GM21360 (cell line): ENCODE results near the gene FHIT.
"Not testable (repeated sequence)": the region's sequence is repeated elsewhere in the genome, so short reads cannot be mapped to it uniquely, and the experiment has no call there.

Experiments
- ATAC-seq: cut with Tn5 transposase; IDR thresholded peaks from one replicate; pipeline ENCODE4 v1.9.1; 2021; ENCODE audit warnings: mild to moderate bottlenecking, moderate library complexity; ENCODE audit not compliant: unreplicated experiment

FHIT gene

GRCh38 chr3:60585918-60586317 is 665.3 kb downstream of the FHIT start:
- no peak for ATAC-seq

- ATAC-seq: no peak
Observed at GRCh38 chr3:60584250-60584649, 667.0 kb downstream of the FHIT start.

GRCh38 chr3:60582288-60582687 is 669.0 kb downstream of the FHIT start:
- no peak for ATAC-seq

- ATAC-seq: no peak
Observed at GRCh38 chr3:60580809-60581208, 670.4 kb downstream of the FHIT start.

- ATAC-seq: no peak
Observed at GRCh38 chr3:60579734-60580133, 671.5 kb downstream of the FHIT start.

- no peak for ATAC-seq
Observed at GRCh38 chr3:60578936-60579335, 672.3 kb downstream of the FHIT start.

GRCh38 chr3:60577601-60578000 is 673.7 kb downstream of the FHIT start:
- no peak for ATAC-seq

GRCh38 chr3:60575718-60576272 is 675.5 kb downstream of the FHIT start:
- ATAC-seq: no peak

GRCh38 chr3:60574046-60574769 is 677.0 kb downstream of the FHIT start:
- no peak for ATAC-seq

GRCh38 chr3:60573494-60573893 is 677.8 kb downstream of the FHIT start:
- ATAC-seq: no peak

GRCh38 chr3:60571511-60571910 is 679.7 kb downstream of the FHIT start:
- ATAC-seq: no peak

GRCh38 chr3:60557122-60557521 is 694.1 kb downstream of the FHIT start:
- no peak for ATAC-seq

- ATAC-seq: peak; percentile 88
Observed at GRCh38 chr3:60555686-60556354, 695.4 kb downstream of the FHIT start.

- no peak for ATAC-seq
Observed at GRCh38 chr3:60553144-60553543, 698.1 kb downstream of the FHIT start.

- ATAC-seq: no peak
Observed at GRCh38 chr3:60552581-60552980, 698.7 kb downstream of the FHIT start.

- ATAC-seq: no peak
Observed at GRCh38 chr3:60551455-60552209, 699.6 kb downstream of the FHIT start.

GRCh38 chr3:60549863-60550262 is 701.4 kb downstream of the FHIT start:
- no peak for ATAC-seq

- ATAC-seq: no peak
Observed at GRCh38 chr3:60542995-60543394, 708.3 kb downstream of the FHIT start.

- ATAC-seq: not testable (repeated sequence)
Observed at GRCh38 chr3:60539394-60539793, 711.9 kb downstream of the FHIT start.

- peak; percentile 49 for ATAC-seq
Observed at GRCh38 chr3:60536420-60536819, 714.8 kb downstream of the FHIT start.

- no peak for ATAC-seq
Observed at GRCh38 chr3:60531759-60532158, 719.5 kb downstream of the FHIT start.

GRCh38 chr3:60528651-60529050 is 722.6 kb downstream of the FHIT start:
- ATAC-seq: no peak
